Measurements from ENCODE around the gene ANKRD44.

The ANKRD44 gene

GRCh38 chr2:197130318-197130717, 180.3 kb downstream of the ANKRD44 start:
- DNase-seq (ENCODE audit: extremely low spot score), result peak; percentile 64

GRCh38 chr2:197128897-197129296, 181.7 kb downstream of the ANKRD44 start:
- no peak for DNase-seq (ENCODE audit: extremely low spot score)
- ChIA-PET POLR2A (no interaction called here), CTCF (interaction anchor here (0.7 to 4.4 kb wide), 6 partner anchors 9 to 238 kb away, joined by 3 to 39 read pairs (median 4); no protein-coding TSS in a partner anchor)
- no peak for TF ChIP-seq CTCF (IDR thresholded peaks at IDR 0.05; ENCODE audit: control extremely low read depth, extremely low read depth, low read depth, missing control alignments)

More at GRCh38 chr2:197130318-197130717, 180.3 kb downstream of the ANKRD44 start:
- CTCF ChIA-PET, result interaction anchor here (0.8 to 3.1 kb wide), 4 partner anchors 9 to 179 kb away, joined by 3 to 17 read pairs (median 4); no protein-coding TSS in a partner anchor
- no peak for TF ChIP-seq CTCF (IDR thresholded peaks at IDR 0.05; ENCODE audit: control extremely low read depth, extremely low read depth, low read depth, missing control alignments)
- POLR2A ChIA-PET, result no interaction called here

GRCh38 chr2:197128126-197128525, 182.5 kb downstream of the ANKRD44 start:
- POLR2A ChIA-PET, result no interaction called here
- TF ChIP-seq CTCF (IDR thresholded peaks at IDR 0.05; ENCODE audit: control extremely low read depth, extremely low read depth, low read depth, missing control alignments), result no peak
- no peak for DNase-seq (ENCODE audit: extremely low spot score)
- CTCF ChIA-PET, result interaction anchor here (1.0 to 4.4 kb wide), 5 partner anchors 14 to 184 kb away, joined by 3 to 39 read pairs (median 7); no protein-coding TSS in a partner anchor

GRCh38 chr2:197126630-197127352, 183.8 kb downstream of the ANKRD44 start:
- ChIA-PET CTCF (interaction anchor here (1.0 to 4.4 kb wide), 9 partner anchors 9 to 185 kb away, joined by 3 to 39 read pairs (median 7); no protein-coding TSS in a partner anchor), POLR2A (no interaction called here)
- no peak for TF ChIP-seq CTCF (IDR thresholded peaks at IDR 0.05; ENCODE audit: control extremely low read depth, extremely low read depth, low read depth, missing control alignments)
- DNase-seq (ENCODE audit: extremely low spot score), result no peak

GRCh38 chr2:197124639-197125390, 185.8 kb downstream of the ANKRD44 start:
- POLR2A ChIA-PET, result no interaction called here
- no peak for TF ChIP-seq CTCF (IDR thresholded peaks at IDR 0.05; ENCODE audit: control extremely low read depth, extremely low read depth, low read depth, missing control alignments)
- CTCF ChIA-PET, result interaction anchor here (0.8 to 1.2 kb wide), 2 partner anchors 10 to 225 kb away, joined by 3 read pairs; no protein-coding TSS in a partner anchor
- no peak for DNase-seq (ENCODE audit: extremely low spot score)

- POLR2A ChIA-PET, result no interaction called here
- CTCF ChIA-PET, result interaction anchor here (1.2 to 3.1 kb wide), 2 partner anchors 9 to 21 kb away, joined by 4 to 29 read pairs; no protein-coding TSS in a partner anchor
- TF ChIP-seq CTCF (IDR thresholded peaks at IDR 0.05; ENCODE audit: control extremely low read depth, extremely low read depth, low read depth, missing control alignments), result no peak
- no peak for DNase-seq (ENCODE audit: extremely low spot score)
Measured at GRCh38 chr2:197122821-197123220, 187.8 kb downstream of the ANKRD44 start.
